Prostate gland (tissue), 2 donors: ENCODE results near the gene OCIAD2. TPM values are rescaled to one million over a fixed set of nuclear protein-coding genes. Genes with fewer than 3 reads are reported as not detected.

ENCODE experiments used
- DNase-seq: peaks from one replicate; pipeline ENCODE4 v3.0.0-alpha.2; 2019; ENCODE audit warnings: low spot score
- H3K27ac ChIP-seq, 2 donors: fragments of 200-600 bp; sonication (generic); 2 replicates each; pipeline ENCODE4 v1.5.1; 2017 to 2019
- H3K27me3 ChIP-seq: fragments of 200-600 bp; sonication (generic); replicated peaks from 2 replicates; pipeline ENCODE4 v1.5.1; 2019; ENCODE audit not compliant: insufficient read depth
- H3K36me3 ChIP-seq, 2 donors: fragments of 200-600 bp; sonication (generic); 1 replicate in 1 of 2; 2 replicates in 1 of 2; pipeline versions ENCODE4 v1.5.1 to v1.8.1; 2017 to 2019
- H3K4me1 ChIP-seq: fragments of 200-600 bp; sonication (generic); replicated peaks from 2 replicates; pipeline ENCODE4 v1.5.1; 2019
- H3K4me3 ChIP-seq, 2 donors: fragments of 200-600 bp; sonication (generic); 2 replicates each; pipeline ENCODE4 v1.5.1; 2017 to 2019
- H3K9me3 ChIP-seq: fragments of 200-600 bp; sonication (generic); 2 replicates; pipeline ENCODE4 v1.5.1; 2017
- CTCF ChIP-seq, 4 experiments: fragments of 200-600 bp in 2 of 4; fragments of 450-650 bp in 2 of 4; sonication (generic) in 2 of 4; IDR thresholded peaks; 1 replicate in 3 of 4; 2 replicates in 1 of 4; pipeline ENCODE4 v1.5.1; 2016 to 2019; ENCODE audit warnings: antibody characterized with exemption in 4 of 4, mild to moderate bottlenecking in 2 of 4, moderate library complexity in 2 of 4
- POLR2A ChIP-seq: fragments of 450-650 bp; IDR thresholded peaks from one replicate; pipeline ENCODE4 v1.6.1; 2016; ENCODE audit warnings: antibody characterized with exemption, mild to moderate bottlenecking
- POLR2AphosphoS5 ChIP-seq: sonication (generic); formaldehyde crosslinking; IDR thresholded peaks from one replicate; pipeline ENCODE4 v1.6.1; 2017; ENCODE audit warnings: antibody characterized with exemption
- WGBS: methylation state at CpG from one replicate; pipeline ENCODE4 v1.1.5; 2018; 5-methylcytosine and 5-hydroxymethylcytosine counted together
- intact Hi-C: fragments of 100-400 bp; cut with DNase I; formaldehyde crosslinking; loops from one replicate; pipeline ENCODE4 v1.14.2; 2022
- total RNA-seq, 2 donors: library from RNA; depleted of rRNA; stranded (reverse); fragments of >200 nt; gene quantifications; one replicate each; pipeline ENCODE4 v1.1.0, GENCODE V29; 2016

OCIAD2 gene
- total RNA-seq, 2 donors from 2014 or later: 12.5 to 55.5 TPM

- 88% methylated on average over 3 of the region's 3 CpGs for WGBS
- H3K27me3 ChIP-seq: no peaks in the 10 kb centered on the region
- H3K36me3 ChIP-seq: no peaks in the 10 kb centered on the region
- intact Hi-C loops: no loop called here
- TF ChIP-seq CTCF (IDR thresholded peaks at IDR 0.05): no peak
- no peak for TF ChIP-seq POLR2AphosphoS5
- no peak for TF ChIP-seq POLR2A
- no peaks in the 10 kb centered on the region for H3K9me3 ChIP-seq
- no peak overlapping the region for H3K27ac ChIP-seq
- H3K4me3 ChIP-seq: no peak overlapping the region
- DNase-seq: no peak
- no peaks in the 10 kb centered on the region for H3K4me1 ChIP-seq
These were observed 44.5 kb downstream of the OCIAD2 start for GRCh38 chr4:48862038-48862437.

- intact Hi-C loops: no loop called here
- TF ChIP-seq CTCF (IDR thresholded peaks at IDR 0.05) (no peak), POLR2AphosphoS5 (no peak), POLR2A (no peak)
- H3K27me3 ChIP-seq: no peaks in the 10 kb centered on the region
- H3K36me3 ChIP-seq: no peaks in the 10 kb centered on the region
- no peaks in the 10 kb centered on the region for H3K4me1 ChIP-seq
- 94% methylated on average over 7 of the region's 7 CpGs for WGBS
- H3K27ac ChIP-seq: no peak overlapping the region
- H3K4me3 ChIP-seq: no peak overlapping the region
- H3K9me3 ChIP-seq: no peaks in the 10 kb centered on the region
- no peak for DNase-seq
These were observed 48.4 kb downstream of the OCIAD2 start for GRCh38 chr4:48858130-48858529.

- Histone ChIP-seq H3K4me3 (no peak overlapping the region), H3K27ac (no peak overlapping the region), H3K36me3 (no peaks in the 10 kb centered on the region), H3K4me1 (no peaks in the 10 kb centered on the region), H3K27me3 (no peaks in the 10 kb centered on the region), H3K9me3 (no peaks in the 10 kb centered on the region)
- DNase-seq: no peak
- WGBS: 85% methylated on average over 2 of the region's 2 CpGs
- TF ChIP-seq POLR2A (no peak), POLR2AphosphoS5 (no peak), CTCF (IDR thresholded peaks at IDR 0.05) (no peak)
- intact Hi-C loops: no loop called here
These were observed 51.6 kb downstream of the OCIAD2 start for GRCh38 chr4:48854982-48855381.

GRCh38 chr4:48854395-48854683 is 52.2 kb downstream of the OCIAD2 start:
- intact Hi-C loops: no loop called here
- no peaks in the 10 kb centered on the region for H3K36me3 ChIP-seq
- TF ChIP-seq POLR2A: no peak
- TF ChIP-seq POLR2AphosphoS5: no peak
- no peak for TF ChIP-seq CTCF (IDR thresholded peaks at IDR 0.05)

GRCh38 chr4:48853604-48854394 is 52.8 kb downstream of the OCIAD2 start:
- no peak for DNase-seq
- no peak overlapping the region for H3K27ac ChIP-seq
- no peaks in the 10 kb centered on the region for H3K4me1 ChIP-seq
- no peak for TF ChIP-seq CTCF (IDR thresholded peaks at IDR 0.05)
- no peak for TF ChIP-seq POLR2AphosphoS5
- WGBS: 96% methylated on average over 4 of the region's 4 CpGs
- H3K4me3 ChIP-seq: no peak overlapping the region
- no peaks in the 10 kb centered on the region for H3K36me3 ChIP-seq
- intact Hi-C loops: no loop called here
- no peaks in the 10 kb centered on the region for H3K9me3 ChIP-seq
- H3K27me3 ChIP-seq: no peaks in the 10 kb centered on the region

More at GRCh38 chr4:48854395-48854683, 52.2 kb downstream of the OCIAD2 start:
- H3K27ac ChIP-seq: no peak overlapping the region
- H3K4me3 ChIP-seq: no peak overlapping the region
- no peaks in the 10 kb centered on the region for H3K27me3 ChIP-seq
- H3K4me1 ChIP-seq: no peaks in the 10 kb centered on the region
- no peaks in the 10 kb centered on the region for H3K9me3 ChIP-seq
- 96% methylated on average over 1 of the region's 1 CpG for WGBS
- DNase-seq: no peak
